NCI-H2227 (cell line): ENCODE results near the gene MAPK8IP3.

ENCODE experiments used
- DNase-seq: peaks from one replicate; lab custom pipeline; 2025; ENCODE audit not compliant: unreplicated experiment; lab: John Stamatoyannopoulos, UW

The MAPK8IP3 gene

DNA sequence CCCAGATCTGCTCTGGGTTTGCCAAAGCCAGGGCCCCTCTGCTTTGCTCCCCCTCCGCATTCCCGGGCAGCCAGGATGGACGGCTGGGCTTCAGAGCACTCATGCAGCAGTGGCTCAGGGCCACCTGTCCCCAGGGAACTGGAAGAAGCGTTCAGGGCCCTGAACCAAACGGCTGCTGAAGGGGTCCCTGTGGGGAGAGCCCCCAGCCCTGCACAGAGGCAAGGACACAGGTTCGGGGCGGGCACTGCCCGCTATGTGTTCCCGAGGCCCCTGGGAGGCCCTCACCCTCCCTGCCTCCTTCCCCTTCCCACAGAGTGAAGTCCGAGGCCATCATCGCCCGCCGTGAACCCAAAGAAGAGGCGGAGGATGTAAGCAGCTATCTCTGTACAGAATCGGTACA lies 54.9 kb downstream of the MAPK8IP3 start:
- no peak for DNase-seq

DNA sequence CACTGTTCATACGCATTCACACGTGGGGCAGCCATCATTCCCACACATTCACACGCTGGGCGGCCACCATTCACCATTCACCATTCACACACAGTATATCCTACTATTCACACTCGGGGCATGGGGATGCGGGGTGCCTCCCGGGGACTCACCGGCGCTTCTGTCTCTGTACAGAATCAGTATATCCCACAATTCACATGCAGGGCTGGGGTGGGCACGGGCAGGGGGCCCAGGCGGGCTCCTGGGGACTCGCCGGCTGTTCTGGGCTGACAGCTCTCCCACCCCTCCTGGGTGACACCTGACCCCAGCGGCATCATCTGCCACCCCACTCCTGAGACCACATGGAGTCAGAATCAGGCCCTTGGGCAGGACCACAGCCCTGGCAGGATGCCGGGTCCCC lies 55.8 kb downstream of the MAPK8IP3 start:
- no peak for DNase-seq

DNA sequence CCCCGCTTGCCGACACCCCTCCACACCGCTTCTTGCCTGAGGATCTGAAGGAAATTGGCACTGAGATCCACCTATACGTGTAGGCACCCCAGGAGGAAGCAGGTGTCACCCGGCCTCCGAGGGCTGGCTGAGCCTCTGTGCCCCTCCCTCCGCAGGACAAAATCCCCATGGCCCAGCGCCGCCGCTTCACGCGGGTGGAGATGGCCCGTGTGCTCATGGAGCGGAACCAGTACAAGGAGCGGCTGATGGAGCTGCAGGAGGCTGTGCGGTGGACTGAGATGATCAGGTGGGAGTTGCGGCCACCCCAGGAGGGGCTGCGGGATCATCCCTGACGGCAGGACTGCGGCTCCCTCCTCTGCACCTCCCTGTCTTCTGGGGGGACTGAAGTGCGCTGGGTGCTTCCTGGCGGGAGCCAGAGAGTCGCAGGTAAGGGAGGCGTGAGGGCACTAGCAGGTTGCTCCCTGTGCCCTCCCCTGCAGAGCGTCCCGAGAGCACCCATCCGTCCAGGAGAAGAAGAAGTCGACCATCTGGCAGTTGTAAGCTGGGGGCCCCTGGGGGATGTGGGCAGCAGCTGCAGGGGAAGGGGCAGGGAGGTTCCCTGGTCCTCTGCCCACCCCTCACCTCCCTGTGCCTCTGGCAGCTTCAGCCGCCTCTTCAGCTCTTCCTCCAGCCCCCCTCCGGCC lies 56.3 kb downstream of the MAPK8IP3 start:
- DNase-seq: no peak

DNA sequence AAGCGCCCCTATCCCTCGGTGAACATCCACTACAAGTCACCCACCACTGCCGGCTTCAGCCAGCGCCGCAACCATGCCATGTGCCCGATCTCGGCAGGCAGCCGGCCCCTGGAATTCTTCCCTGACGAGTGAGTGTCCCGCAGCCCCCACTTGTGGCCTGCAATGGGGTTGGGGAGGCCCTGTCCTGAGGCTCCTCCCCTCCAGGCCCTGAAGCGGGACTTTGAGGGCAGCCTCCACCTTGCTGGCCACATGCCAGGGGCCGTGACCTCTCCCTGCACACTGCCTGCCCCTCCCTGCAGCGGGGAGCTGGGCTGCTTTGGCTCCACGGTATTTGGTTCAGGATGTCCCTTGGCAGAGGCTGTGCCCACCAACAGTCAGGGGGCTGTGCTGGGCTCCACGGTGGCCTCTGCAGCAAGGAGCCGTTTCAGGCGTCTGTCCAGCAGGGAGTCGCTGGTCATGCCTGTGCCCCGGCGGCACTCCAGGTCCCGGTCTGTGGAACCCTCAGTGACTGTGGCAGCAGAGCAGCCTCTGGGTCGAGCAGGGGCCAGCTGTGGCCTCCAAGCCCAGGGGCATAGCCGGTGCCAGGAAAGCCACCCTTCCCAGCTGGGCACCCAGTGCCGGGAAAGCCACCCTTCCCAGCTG lies 57.0 kb downstream of the MAPK8IP3 start:
- DNase-seq: no peak

DNA sequence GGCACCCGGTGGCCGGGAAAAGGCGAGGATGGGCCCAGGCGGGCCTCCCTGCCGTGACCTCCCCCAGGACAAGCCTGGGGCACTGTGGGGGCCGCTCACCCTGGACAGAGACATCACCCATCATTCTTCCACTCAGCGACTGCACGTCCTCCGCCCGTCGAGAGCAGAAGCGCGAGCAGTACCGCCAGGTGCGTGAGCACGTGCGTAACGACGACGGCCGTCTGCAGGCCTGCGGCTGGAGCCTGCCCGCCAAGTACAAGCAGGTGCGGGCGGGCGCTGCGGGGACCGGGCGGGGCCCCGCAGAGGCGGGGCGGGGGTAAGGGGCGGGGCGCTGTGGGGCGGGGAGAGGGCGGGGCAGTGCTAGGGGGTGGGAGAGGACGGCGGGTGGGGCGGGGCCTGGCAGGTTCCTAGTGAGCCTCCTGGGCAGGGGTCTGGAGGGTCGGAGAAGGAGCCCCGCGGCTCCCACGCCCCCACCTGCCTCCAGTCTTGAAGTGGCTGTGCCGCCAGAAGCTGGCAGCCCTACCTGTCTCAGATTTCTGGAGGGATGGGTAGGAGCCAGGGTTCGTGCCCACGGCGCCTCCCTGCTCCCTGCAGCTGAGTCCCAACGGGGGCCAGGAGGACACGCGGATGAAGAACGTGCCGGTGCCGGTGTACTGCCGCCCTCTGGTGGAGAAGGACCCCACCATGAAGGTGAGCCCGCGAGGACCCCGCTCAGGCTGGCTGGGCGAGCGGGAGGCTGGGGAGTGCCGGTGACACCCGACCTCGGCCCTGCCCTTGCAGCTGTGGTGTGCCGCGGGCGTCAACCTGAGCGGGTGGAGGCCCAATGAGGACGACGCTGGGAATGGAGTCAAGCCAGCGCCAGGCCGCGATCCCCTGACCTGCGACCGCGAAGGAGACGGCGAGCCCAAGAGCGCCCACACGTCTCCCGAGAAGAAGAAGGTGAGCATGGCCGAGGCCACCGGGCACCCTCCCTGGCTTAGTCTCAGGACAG lies 57.8 kb downstream of the MAPK8IP3 start:
- no peak for DNase-seq

DNA sequence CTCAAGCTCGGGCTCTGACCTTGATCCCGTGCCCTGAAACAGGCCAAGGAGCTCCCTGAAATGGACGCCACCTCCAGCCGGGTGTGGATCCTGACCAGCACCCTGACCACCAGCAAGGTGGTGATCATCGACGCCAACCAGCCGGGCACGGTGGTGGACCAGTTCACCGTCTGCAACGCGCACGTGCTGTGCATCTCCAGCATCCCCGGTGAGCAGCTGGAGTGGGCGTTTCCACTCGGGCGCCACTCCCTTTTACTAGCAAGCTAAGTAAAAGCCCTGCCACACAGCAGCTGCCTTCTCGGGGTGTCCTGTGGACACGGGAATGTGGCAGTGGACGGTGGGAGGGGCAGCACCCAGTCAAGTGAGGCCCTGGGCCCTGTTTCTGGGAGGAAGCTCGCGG lies 59.0 kb downstream of the MAPK8IP3 start:
- DNase-seq: no peak

DNA sequence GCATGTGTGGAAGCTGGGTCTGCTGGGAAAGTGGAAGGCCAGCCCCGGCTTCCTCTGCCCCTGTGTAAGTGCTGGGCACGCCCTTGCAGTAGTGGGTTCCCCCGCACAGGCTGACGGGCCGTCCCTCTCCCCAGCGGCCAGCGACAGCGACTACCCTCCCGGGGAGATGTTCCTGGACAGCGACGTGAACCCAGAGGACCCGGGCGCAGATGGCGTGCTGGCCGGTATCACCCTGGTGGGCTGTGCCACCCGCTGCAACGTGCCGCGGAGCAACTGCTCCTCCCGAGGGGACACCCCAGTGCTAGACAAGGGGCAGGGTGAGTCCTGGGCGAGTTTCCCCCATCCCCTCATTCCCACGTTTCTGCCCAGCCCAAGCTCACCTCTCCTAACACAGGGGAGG lies 59.8 kb downstream of the MAPK8IP3 start:
- DNase-seq: no peak

DNA sequence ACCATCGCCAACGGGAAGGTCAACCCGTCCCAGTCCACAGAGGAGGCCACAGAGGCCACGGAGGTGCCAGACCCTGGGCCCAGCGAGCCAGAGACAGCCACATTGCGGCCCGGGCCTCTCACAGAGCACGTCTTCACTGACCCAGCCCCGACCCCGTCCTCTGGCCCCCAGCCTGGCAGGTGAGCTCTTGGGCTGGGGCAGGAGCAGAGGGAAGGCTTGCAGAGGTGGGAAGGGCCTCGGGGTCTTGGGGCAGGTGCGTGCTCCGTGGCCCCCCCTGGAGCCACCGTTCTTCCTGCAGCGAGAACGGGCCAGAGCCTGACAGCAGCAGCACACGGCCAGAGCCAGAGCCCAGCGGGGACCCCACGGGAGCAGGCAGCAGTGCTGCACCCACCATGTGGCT lies 60.2 kb downstream of the MAPK8IP3 start:
- no peak for DNase-seq

DNA sequence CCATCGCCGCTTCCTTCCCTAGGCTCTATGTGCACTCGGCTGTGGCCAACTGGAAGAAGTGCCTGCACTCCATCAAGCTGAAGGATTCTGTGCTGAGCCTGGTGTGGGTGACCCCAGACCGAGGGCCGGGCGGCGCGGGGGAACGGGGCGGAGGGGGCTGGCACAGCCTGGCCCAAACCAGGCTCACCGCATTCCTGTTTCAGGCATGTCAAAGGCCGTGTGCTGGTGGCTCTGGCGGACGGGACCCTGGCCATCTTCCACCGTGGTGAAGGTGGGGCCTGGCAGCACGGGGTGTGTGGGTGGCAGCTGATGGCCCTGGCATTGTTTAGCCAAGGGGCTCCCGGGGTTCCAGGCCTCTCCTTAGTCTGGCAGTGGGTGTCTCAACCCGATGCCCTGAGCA lies 60.7 kb downstream of the MAPK8IP3 start:
- no peak for DNase-seq

DNA sequence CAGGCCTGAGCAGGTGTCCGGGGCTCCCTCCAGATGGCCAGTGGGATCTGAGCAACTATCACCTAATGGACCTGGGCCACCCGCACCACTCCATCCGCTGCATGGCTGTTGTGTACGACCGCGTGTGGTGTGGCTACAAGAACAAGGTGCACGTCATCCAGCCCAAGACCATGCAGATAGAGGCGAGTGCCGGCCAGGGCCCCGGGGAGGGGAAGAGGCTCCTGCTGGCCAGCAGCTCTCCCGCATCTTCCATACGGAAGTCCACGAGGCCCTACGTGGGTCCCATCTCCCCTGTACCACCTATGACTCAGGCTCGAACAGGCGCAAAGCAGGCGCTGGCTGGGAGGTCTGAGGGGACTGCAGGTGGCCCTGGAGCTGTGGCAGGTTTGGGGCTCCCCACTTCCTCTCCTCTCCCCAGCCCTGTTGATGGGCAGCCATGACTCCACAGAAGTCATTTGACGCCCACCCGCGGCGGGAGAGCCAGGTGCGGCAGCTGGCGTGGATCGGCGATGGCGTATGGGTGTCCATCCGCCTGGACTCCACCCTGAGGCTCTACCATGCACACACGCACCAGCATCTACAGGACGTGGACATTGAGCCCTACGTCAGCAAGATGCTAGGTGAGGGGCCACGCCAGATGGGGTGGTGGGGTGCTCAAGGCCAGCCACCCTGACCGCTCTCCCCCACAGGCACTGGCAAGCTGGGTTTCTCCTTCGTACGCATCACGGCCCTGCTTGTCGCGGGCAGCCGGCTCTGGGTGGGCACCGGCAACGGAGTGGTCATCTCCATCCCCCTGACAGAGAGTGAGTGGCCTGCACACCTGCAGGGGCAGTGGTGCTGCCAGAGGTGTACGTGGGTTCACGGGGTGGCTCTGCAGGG lies 61.4 kb downstream of the MAPK8IP3 start:
- no peak for DNase-seq

DNA sequence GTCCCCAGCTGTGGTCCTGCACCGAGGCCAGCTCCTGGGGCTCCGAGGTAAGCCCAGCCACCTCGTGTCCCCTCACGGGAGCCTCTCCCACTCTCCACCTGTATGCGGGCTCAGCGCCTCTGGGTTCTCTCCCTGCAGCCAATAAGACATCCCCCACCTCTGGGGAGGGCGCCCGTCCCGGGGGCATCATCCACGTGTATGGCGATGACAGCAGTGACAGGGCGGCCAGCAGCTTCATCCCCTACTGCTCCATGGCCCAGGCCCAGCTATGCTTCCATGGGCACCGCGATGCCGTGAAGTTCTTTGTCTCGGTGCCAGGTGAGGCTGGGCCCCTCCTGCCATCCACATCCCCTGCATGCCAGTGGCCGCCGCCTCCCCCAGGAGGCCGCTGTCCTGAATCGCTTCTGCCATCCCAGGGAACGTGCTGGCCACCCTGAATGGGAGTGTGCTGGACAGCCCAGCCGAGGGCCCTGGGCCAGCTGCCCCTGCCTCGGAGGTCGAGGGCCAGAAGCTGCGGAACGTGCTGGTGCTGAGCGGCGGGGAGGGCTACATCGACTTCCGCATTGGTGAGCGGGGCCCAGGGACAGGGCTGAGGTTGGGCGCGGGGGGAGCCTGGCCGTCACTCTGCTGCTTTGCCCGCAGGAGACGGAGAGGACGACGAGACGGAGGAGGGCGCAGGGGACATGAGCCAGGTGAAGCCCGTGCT lies 62.2 kb downstream of the MAPK8IP3 start:
- DNase-seq: no peak

DNA sequence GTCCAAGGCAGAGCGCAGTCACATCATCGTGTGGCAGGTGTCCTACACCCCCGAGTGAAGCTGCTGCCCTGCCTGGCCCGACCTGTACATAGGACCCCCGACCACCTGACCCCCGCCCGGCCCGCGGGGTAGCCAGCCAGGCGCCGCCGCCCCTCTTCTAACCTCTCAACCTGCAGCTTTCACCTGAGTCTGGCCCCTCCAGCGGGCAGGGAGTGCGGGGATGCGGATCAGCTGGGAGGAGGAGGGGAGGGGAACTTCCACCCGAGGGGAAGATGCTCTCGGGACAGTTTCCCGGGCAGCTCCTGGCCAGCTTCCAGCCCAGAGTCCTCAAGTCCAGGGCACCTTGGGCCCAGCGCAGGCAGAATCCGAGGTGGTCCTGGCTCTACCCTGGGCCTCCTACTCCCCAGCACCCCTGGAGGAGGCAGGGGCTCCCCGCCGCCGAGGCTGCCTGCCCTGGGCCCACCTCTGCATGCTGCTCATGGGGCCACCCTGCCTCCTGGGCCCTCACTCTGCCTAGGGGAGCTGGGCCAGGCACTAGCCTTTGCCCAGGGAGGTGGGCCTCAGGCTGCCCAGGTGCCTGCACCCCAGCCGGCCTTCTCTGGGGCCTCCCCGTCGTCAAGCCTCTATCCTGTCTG lies 62.9 kb downstream of the MAPK8IP3 start:
- no peak for DNase-seq

DNA sequence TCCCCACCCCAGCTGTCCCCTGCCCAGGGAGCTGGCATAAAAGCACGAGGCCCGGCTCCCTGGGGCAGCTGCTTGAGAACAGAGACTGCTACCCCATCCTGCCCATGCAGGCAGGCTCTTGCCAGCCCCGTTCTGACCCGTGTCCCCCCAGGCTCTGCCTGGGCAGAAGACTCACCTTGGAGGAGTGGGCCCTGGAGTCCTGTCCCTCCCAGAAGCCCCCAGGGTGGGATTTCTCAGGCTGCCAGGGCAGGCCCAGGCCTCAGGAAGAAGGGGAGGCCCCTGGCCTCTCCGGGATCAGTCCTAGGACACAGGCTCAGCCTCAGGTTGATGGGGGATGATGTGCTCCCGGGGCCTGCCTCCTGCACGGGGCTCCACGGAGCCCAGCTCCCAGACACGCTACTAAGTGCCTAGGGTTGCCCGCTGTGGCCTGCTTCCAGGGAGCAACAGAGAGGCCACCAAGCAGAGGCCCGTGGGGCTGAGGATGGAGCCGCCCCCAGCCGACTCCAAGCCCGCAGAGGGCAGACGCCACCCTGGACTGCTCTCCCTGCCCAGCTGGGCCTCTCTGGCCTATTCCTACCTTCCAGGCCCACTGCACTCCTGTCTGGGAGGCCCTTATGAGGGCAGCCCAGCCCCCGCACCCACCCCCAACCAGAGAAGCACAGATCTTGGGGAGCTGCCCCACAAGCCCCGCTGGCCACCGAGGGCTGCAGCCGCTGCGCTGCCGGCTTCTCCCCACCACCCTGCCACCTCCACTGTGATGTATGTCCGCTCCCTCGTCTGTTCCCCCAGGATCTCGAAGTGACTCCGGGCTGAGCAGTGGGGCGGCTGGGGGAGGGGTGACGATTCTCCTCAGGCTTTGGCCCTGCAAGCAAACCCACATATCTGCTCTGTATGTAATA lies 63.7 kb downstream of the MAPK8IP3 start:
- DNase-seq: no peak

DNA sequence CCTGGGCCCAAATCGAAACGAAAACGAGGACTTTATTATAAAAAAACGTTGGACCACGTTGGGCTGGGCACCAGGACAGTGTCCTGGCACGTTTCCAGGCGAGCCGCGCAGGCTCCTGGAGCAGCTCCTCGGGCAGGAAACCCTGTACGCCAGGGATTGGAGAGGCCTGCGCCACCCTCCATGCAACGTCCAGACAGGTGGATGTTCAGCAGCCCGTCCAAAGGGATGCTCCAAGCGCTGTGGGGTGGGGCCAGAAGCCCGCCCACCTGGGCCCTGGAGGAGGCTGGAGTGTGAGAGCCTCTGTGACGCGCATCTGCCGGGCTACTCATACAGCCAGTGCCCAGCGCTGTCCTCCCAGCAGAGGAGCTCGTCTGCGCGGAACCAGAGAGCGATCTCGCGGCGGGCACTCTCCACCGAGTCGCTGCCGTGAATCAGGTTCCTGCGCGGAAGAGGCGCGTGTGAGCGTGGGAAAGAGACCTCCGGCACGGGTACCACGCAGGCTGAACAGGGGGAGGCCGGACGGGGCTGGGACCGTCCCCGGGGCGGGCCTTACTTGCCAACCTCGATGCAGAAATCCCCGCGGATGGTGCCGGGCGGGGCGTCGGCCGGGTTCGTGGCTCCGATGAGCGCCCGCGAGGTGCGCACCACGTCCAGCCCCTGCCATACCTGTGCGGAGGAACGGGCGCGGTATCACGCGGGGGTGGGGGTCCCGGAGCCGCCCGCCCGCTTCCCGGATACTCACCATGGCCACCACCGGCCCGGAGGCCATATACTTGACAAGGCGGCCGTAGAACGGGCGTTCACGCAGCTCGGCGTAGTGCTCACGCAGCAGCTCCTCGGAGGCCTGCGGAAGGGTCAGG lies 64.6 kb downstream of the MAPK8IP3 start:
- peak; percentile 84 for DNase-seq

DNA sequence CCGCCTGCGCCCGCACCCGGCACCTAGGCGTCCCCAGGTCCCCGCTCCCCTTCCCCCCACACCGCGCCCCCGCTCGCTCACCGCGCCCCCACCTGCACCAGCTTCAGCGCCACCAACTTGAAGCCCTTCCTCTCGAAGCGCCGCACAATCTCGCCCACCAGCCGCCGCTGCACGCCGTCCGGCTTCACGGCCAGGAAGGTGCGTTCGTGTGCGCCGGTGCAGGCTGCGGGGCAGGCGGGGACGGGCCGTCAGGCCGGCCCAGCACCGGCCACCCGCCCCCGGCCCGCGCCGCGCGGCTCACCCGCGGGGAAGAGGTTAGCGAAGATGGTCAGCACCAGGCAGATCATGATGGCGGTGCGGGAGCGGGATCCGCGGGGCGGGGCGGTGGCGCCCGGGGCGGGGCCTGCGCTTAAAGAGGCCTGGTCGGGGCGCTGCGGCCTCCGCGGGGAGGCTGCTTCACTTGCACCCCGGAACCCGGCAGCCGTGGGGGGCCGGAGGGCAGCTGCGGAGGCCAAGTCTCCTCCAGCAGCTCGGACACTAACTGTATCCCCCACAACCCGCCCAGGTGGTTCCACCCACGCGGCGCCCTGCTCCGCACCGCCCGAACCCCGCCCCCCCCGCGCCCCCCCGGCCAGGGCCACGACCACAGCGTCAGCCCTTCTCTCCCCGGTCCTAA lies 65.3 kb downstream of the MAPK8IP3 start, which contains the start of gene NME3:
TSS of gene NME3 (minus strand) at position 356 of the 676 bp plus-strand sequence. CDS start at position 347, 9 bp downstream.
- DNase-seq: peak; percentile 68

DNA sequence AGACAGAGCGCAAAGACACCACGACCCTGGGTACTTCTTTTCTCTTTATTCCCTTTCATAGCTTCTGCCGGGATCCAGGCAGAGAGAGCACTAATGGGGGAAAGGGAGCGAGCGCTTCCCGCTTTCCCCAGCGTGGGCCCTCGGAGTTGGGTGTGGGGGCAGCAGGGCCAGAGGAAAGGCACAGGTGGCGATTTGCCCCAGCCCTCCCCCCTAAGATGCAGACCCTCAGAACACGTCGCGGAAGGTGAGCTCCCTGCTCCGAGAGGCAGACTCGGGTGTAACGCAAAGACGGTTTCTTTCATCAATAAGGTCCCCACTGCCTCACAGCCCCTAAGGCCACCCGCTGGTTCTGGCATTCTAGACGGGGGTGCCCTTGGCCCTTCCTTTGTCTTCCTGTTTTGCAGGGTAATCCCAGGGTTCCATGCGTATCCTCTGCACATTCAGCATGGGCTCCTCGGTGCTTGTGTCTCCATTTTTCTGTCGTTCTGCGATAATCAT lies 65.9 kb downstream of the MAPK8IP3 start:
- DNase-seq: no peak

DNA sequence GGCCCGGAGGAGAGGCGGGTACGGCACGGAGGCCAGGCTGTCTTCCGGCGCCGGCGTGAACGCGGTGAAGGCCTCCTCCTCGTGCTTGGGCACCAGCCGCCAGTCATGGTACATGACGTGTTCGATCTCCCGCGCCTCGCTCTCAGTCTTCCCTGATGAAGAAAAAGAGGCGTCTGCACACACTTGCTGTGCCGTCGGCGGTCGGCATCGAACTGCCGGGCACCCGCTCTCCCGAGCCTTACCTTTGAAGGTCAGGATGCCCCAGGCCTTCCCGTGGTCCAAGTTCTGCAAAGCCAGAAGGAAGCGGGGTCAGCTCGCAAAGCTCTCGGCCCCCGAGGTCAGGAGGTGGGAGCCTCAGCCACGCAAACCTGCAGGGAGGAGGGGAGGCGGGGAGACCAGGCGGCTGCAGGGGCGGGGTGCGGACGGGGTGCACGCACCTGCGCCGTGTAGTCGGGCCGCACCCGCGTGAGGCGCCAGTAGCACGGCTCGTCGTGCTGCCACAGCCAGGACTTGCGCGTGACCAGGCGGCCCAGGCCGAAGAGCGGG lies 66.4 kb downstream of the MAPK8IP3 start, which contains the start of gene EME2:
TSS of gene EME2 (plus strand) at position 449 of the 546 bp plus-strand sequence. CDS start 418 bp downstream, outside the sequence.
- DNase-seq: peak; percentile 71
